ENCODE results near the gene GRID2. TPM values are rescaled to one million over a fixed set of nuclear protein-coding genes. Genes with fewer than 3 reads are reported as not detected.

Gene GRID2
- total RNA-seq, 4 donors from 2014 or later = not detected

- no peak for TF ChIP-seq CTCF (IDR thresholded peaks at IDR 0.05; ENCODE audit: low read depth)
Observed at GRCh38 chr4:93186846-93187245, 883.1 kb downstream of the GRID2 start.

GRCh38 chr4:93187466-93187865 lies 883.7 kb downstream of the GRID2 start:
- TF ChIP-seq CTCF (IDR thresholded peaks at IDR 0.05; ENCODE audit: low read depth) = no peak

- no peak for TF ChIP-seq CTCF (IDR thresholded peaks at IDR 0.05; ENCODE audit: low read depth)
Observed at GRCh38 chr4:93187892-93188291, 884.1 kb downstream of the GRID2 start.

GRCh38 chr4:93199492-93199891 lies 895.7 kb downstream of the GRID2 start:
- no peak for TF ChIP-seq CTCF (IDR thresholded peaks at IDR 0.05; ENCODE audit: low read depth)

GRCh38 chr4:93201471-93202096 lies 897.8 kb downstream of the GRID2 start:
- no peak for TF ChIP-seq CTCF (IDR thresholded peaks at IDR 0.05; ENCODE audit: low read depth)

GRCh38 chr4:93203708-93204107 lies 899.9 kb downstream of the GRID2 start:
- no peak for TF ChIP-seq CTCF (IDR thresholded peaks at IDR 0.05; ENCODE audit: low read depth)

- TF ChIP-seq CTCF (IDR thresholded peaks at IDR 0.05; ENCODE audit: low read depth) = no peak
Observed at GRCh38 chr4:93212250-93212649, 908.5 kb downstream of the GRID2 start.
